A204.1 (cell line): ENCODE measurements around the gene CYREN.
A peak's percentile ranks its signal among the peaks of the same experiment; 100 is the strongest.
"Not testable (repeated sequence)": the region's sequence is repeated elsewhere in the genome, so short reads cannot be mapped to it uniquely, and the experiment has no call there.

Experiments
- FAIRE-seq: peaks from 2 replicates; lab custom pipeline; 2012; peaks lifted over from hg19 to GRCh38; lab: Jason Lieb, UNC

Gene CYREN

DNA sequence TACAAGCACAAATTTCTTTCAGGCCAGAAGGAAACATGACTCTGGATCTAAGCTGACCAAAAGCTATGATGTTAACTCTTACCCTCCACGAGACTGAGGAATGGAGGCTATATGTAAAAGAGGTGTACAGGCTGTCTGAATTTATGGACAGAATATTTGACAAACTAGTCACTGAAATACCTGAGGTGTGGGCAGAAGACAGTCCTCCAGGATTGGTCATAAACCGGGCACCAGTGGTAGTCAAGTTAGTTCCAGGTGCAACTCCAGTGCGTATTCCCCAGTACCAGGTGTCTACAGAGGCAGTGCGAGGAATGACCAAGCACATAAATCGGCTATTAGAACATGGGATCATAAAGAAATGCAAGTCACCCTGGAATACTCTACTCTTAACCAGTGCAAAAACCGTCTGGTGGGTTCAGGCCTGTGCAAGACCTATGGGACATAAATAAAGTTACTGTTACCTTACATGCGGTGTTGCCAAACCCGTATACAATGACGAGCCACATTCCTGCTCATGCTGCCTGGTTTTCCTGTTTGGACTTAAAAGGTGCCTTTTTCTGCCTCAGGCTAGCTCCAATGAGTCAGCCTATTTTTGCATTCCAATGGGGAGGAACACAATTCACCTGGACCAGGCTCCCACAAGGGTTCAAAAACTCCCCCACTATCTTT, 6.7 kb upstream of the CYREN start:
- no peak for FAIRE-seq

DNA sequence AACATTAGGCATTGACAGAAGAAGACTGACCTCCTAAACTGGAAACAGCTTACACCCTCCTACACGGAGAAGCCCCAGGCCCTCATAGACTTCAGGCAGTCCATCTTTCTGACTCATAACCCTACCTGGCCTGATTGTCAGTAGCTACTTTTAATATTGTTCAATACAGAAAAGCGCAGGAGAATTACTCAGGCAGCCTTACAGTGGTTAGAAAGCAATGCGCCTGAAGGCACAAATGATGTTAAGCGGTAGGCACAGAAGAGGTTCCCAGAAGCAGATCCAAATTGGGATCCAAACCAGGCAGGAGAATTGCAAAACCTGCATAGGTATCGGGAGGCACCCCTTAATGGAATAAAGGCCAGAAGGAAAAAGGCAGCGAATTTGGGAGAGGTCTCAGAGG, 5.4 kb upstream of the CYREN start:
- no peak for FAIRE-seq

DNA sequence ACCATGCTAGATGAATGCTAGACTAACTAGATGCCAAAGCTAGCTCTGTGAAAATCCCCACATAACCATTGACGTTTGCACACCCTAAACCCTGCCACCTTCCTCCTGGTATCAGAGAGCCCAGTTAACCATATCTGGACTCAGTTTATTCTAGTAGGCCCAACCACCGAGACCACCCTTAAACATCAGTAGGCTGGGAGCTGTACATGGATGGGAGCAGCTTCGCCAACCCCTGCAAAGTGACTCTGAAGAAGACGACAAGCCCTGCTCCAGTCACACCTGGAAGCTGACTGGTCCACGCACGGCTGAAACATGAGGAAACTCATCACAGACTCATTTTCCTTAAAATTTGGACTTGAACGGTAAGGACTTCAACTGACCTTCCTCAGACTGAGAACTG, 4.4 kb upstream of the CYREN start:
- no peak for FAIRE-seq

DNA sequence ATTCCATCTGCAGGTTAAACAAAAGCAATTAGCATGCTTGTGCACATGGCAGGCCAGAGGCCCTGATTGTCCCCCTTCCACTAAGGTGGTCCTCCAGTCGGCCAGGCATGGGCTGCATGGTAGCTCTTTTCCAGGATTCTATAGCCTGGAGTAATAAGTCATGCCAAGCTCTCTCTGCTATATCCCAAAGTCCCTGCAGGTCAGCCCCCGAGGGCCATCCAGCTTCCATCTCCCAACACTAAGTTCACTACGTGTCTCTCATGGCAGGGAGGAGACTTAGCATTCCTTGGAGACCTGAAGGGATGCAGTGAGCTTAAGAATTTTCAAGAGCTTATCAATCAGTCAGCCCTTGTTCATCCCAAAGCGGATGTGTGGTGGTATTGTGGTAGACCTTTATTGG, 3.4 kb upstream of the CYREN start:
- FAIRE-seq, result not testable (repeated sequence)

DNA sequence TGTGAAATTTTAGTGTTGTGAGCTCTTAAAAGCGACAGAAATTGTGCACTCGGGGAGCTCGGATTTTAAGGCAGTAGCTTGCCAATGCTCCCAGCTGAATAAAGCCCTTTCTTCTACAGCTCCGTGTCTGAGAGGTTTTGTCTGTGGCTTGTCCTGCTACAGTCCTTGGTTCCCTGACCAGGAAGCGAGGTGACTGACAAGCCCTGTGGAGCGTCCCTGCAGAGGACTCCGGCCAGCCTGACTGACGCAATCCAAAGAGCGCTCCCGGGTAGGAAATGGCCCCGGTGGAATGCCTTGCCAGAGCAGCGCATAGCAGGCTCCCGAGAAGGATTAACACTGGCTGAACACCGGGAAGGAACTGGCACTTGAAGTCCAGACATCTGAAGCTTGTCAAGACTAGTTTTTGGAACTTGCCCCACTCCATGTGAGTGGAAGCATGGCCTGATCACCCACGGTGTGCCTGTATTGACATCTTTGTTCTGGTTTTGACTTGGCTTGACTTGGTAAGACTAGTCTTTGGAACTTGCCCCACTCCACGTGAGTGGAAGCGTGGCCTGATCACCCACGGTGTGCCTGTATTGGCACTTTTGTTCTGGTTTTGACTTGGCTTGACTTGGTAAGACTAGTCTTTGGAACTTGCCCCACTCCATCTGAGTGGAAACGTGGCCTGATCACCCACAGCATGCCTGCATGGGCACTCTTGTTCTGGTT, 1.2 kb upstream of the CYREN start:
- FAIRE-seq, result not testable (repeated sequence)

DNA sequence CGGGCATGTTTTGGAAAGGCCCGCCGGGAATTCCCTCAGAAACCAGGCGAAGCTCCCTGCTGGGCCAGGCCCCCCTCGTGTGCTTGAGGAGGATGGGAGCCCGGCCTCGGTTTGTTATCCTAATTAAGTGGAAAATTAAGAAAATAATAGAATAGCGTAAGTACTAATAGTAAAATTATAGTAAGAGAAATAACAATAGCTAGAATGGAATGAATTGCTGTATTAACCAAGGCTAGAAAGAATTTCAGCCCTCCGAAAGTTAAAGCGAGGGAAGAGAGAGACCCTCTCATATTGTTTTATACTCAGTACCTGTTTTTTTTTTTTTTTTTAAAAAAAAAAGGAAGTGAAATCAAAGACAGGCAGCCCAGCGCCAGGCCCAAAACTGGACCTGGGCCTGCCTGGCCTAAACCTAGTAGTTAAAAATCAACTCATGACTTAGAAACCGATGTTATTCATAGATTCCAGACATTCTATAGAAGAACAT, 533 bp upstream of the CYREN start:
- FAIRE-seq, result not testable (repeated sequence)

DNA sequence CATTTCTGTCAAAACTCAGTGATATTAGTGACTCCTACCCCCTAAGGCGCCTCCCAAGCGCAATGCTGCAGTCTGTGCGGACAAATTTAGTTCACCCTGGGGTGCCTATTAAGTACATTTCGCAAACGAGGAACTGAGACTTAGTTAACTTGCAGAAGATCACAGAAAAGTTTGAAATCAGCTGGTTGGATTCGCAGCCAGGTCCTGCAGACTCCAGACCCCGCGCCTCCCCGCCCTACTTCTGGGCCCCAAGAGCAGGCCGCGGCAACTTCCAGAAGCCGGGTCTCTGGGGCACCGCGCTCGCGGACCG, 588 bp downstream of the CYREN start:
- no peak for FAIRE-seq

DNA sequence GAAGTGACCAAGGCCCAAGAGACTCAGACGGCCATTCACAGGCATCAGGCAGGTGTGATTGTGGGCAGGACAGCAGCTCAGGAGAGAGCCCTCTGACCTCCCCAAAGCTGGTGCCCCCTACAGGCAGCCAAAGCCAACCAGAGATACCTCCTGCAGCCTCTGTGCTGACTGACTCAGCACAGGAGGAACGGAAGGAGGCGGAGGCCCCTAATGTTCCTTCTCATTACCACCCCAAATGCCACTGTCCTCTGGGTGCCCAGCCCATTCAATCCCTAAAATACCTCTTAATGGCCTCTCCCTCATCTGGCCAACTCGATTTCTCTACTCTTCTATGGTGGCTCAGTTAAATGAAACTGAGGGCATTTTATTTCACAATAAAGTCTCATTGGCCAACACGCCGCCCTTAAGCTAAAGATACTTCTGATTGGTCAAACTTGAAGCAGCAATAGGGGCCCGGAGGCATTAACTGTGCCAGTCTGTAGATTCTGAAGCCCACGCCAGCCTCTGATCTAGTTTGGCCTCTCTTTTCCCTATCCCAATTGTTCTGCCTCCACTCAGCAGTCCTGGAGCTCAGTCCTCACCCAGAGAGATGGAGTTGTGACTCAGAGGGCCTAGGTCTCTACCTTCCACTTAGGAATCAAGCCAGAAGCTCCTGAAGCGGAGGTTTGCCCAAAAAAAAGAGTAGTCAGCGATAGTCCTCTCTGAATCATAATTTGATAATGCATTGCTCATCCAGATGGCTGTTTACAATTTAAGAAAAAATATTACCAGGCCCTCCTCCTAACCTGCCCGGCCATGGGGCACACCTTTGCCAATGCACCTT, 1.2 kb downstream of the CYREN start:
- peak; percentile 23 for FAIRE-seq

DNA sequence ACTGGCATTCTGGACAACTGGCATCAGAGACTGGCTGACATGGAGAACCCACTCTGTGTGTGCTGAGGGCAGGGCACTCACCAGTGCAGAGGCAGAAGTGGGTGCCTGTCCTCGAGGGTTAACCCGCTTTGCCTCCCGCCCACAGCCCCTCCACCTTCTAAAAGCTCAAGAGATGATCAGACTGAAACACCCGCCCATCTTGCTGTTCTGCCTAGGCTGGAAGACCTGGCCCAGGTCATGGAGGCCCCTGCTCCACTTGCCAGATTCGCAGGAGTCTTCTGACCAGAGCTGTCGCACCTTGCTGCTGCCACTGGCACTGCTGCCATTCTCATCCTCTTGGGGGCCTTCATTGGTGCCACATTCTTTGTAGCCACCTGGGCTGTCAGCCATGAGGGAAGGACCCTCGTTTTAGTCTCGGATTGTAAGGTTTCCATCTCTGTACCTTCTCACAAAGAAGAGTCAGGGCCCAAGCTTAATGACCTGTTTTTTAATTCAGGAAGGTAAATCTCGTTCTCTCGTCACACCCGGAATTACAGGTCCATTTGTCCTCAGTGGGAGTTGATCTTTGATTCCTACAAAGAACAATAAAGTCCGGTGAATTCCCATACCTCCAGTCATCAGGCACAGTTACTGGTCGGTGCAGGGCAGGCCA, 1.9 kb downstream of the CYREN start:
- FAIRE-seq, result no peak

DNA sequence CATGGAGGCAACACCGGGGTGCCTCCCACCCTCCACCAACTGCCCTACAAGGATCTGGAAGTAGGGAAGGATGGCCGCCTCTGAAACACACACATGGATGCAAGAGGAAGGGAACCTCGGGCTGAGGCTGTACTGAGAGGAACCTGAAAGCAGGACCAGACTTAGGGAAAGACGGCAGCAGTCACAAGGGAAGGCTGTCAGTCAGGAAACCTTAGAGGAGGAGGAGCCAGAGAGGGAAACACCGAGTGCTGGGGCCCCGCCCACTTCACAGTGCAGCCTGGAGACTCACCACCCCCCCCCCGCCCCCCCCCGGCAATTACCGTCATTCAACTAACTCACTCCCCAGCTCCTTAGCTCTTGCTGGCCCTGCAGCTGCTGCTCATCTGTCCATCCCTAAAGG, 2.5 kb downstream of the CYREN start:
- no peak for FAIRE-seq

DNA sequence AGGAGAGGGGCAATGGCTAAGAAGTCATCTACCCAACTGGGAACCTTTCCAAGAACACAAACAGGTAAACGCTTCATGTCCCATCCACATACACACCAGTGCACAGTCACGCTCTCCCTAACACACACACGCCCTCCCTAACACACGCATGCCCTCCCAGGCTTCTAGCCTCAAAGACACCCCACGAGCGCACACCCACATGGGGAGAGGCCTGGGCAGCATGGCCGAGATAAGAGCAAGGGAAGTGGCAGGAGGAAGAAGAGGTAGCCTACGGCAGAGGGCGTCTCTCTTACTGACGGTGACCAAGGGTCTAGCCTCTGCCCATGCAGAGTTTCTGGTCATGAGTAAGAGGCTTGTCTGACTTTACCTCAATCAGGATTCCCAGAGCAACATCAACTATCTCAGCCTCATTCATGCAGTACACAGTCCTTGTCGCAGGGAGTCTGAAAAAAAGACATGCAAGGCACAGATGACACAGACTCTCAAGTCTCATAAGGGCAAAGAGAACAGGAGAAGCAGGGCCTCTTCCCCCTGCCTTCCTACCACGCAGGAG, 3.1 kb downstream of the CYREN start:
- no peak for FAIRE-seq

DNA sequence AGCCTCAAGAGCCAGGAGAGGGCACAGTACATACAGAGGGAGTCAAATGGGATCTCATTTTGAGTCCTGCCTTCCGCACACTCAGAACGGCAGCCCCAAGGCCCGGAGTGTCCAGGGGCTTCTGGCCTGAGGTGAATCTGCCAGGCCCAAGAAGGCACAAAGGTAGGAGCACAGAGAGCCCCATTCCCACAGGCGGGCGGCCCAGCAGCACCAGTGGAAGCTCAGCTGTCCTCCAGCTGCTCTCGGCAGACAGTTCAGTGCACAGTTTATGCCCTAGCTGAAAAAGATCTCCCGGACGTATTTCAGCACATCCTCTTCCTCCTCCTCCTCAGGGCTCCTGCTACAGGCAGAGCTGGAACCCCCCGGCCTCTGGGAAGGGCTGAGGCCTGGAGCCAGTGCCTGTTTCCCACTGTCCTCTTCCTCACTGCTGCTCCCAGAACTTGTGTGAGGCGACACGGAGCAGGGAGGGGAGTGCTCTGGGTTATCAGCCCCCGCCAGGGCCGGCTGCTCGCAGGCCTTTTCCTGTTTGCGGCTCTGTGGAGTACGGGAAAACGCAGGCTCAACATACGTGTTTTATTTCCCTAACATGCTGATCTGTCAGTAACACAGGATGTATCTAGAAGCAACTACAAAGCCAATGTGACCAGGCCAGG, 4.0 kb downstream of the CYREN start:
- FAIRE-seq, result no peak

DNA sequence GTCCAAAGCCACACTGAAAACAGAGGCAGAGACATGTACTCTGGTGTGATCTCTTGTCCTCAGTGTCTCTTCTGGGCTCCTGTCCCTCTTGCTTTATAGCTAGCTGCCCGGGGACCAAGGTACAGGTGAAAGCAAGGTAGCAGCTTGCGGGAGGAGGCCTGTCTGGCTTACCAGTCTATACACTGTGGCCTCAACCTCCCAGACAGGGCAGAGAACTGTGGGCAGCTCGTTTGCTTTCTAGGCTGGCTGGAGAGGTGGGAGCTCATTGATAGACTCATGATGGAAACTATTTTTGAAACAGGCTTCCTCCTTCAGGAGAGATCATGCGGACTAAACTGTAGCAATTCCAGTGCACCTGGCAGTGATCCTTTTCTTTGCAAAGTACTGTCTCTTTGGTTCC, 4.6 kb downstream of the CYREN start:
- FAIRE-seq, result no peak

DNA sequence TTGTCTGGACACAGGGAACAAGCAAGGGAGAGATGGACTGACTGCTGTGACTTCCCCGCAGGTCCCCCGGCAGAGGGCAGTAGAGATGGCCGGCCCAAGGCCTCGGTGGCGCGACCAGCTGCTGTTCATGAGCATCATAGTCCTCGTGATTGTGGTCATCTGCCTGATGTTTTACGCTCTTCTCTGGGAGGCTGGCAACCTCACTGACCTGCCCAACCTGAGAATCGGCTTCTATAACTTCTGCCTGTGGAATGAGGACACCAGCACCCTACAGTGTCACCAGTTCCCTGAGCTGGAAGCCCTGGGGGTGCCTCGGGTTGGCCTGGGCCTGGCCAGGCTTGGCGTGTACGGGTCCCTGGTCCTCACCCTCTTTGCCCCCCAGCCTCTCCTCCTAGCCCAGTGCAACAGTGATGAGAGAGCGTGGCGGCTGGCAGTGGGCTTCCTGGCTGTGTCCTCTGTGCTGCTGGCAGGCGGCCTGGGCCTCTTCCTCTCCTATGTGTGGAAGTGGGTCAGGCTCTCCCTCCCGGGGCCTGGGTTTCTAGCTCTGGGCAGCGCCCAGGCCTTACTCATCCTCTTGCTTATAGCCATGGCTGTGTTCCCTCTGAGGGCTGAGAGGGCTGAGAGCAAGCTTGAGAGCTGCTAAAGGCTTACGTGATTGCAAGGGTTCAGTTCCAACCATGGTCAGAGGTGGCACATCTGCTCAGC, 6.0 kb downstream of the CYREN start:
- FAIRE-seq, result no peak

DNA sequence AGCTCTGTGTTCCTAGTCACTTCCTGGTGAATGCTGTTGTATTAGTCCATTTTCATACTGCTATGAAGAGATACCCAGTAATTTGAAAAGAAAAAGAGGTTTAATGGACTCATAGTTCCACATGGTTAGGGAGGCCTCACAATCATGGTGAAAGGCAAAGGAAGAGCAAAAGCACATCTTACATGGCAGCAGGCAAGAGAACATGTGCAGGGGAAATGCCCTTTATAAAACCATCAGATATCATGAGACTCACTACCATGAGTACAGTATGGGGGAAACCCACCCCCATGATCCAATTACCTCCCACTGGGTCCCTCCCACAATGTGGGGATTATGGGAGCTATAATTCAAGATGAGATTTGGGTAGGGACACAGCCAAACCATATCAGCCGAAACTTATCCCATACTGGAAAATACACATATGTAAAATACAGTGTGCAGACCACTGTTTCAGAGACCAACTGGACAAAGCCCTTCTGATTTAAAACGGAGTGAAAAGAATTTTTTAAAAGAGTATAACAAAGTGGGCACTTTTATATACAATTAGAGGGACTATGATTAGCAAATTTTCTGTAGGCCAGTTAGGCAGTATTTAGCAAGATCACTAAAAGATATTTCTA, 8.0 kb downstream of the CYREN start:
- no peak for FAIRE-seq

DNA sequence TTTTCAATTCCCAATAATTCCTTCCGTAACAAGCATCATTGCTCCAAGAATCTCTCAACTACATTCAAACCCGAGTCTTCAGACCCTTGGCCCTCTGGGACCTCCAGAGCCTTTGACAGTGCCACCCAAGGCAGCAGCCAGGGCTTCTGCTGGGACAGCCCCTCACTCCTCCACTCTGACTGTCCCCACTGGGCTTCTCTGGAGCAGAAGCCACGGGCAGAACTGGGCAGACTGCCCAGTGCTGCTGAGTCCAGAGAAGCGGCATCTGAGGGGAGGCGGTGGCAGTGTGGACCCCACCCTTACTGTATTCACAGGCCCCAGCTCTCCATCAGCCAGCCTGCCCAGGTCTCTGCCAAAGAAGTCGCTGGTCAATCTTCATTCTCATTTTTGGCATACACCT, 8.8 kb downstream of the CYREN start:
- no peak for FAIRE-seq

DNA sequence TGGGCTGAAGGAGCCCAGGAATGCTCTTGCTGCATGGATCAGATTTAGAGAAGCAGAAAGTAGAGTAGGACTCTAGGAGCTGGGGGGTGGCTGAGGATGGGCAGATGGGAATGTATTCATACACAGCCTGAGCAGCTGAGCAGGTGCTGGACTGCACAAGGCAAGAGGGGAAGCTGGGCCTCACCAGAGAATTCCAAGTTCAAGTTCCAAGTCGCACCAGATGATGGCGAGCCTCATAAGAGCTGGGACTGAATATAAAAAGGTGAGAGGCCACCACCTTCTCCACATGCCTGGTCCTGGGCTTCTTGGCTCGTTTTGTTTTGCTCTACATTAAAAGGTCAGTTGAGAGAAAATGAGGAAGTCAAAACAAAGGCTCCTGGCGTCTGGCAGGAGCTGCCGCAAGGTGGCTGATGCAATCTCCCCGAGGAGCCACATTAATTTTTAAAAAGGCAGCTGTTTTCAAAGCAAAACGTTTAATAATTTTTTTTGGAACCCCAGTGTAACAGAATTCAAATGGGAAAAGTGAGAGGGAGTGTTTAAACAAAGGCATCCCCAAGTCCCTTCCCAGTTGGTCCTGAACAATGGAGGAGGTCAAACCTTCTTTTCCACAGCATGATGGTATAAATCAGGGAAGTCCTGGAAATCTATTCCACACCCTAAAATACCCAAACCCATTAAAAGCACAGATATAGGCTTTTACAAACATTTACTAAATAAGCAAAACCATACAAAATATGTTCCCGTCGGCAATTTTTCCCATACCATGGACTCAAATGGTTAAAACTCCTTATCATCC, 9.5 kb downstream of the CYREN start:
- no peak for FAIRE-seq

DNA sequence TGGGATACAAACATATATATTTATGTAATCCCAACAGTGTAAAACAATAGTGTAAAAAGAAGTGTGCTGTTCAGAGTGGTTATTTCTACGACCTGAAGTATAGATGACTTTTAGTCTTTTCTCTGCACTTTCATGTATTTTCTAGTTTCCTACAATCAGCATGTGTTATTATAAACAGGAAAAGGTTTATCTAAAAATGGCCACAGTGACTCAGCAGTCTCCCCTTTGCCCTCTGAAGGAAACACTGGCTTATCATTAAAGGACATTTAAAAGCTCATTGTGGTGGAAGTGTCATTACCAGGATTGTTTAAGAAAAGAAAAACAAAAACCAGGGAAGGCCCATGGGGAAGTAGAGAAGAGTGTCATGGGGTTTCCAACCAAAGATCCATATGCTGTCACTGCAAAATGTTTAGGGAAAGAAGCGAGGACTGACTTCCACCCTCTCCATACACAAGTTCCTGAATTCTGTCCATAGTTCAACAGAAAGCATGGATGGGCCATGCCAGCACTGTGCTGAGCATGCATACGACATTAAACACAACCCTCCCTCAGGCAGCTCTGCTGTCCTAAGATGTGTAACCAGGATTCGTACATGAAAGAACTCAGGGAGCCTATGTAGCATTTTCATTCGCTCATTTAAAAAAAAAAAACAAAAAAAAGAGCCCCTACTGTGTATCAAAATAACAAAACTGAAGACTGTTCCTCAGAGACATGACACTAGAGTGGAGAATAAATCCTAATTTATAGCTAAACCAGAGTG, 10.2 kb downstream of the CYREN start:
- FAIRE-seq, result no peak

DNA sequence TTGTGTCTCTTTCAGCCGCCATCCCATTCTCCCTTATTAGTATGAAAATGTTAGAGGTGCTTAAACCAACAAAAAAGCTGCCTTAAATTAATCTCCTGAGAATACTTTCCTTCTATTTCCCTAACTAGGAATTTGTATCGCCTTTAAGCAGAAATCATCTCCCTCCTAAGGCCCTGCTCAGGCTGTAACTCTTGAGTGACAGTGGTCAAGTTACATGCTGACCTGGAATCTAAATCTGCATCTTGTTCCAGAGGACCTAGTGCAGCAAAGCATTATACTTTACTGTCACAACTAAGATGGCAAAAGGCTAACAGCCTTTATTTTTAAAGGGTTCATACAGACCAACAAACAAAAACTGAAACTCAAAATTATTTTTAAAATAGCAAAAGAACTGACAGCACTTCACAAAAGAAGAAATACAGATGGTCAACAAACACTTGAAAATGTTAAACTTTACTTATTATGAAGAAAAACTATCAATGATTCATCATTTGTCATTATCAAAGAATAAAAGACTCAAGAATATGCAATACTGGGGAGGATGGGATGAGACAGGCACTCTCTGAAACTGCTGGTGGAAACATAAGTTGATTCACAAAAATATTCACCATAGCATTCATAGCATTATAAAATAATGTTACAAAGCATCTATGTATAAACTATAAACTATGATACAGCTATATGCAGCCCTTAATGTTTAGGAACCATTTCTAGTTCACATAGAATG, 11.0 kb downstream of the CYREN start:
- no peak for FAIRE-seq
